K562 (cell line): Measurements from ENCODE around the gene RBMS3. TPM values are rescaled to one million over a fixed set of nuclear protein-coding genes. Genes with fewer than 3 reads are reported as not detected.

ENCODE experiments used
- ATAC-seq: fragments of 200-7000 bp; cut with Tn5 transposase; 3 replicates; pipeline ENCODE4 v1.9.1; 2020; ENCODE audit warnings: moderate library complexity
- BruUV-seq: library from RNA; stranded (reverse); fragments of 400-500 nt; replicated peaks from 2 replicates; lab custom pipeline; 2021; lab: Mats Ljungman, UMichigan
- CTCF ChIA-PET: fragments of 300-600 bp; formaldehyde crosslinking; extraction: SDS; loops from one replicate; lab custom pipeline; 2021; ENCODE audit warnings: low intra/inter-chr PET ratio; lab: Yijun Ruan, JAX
- POLR2A ChIA-PET: fragments of 300-600, 350-650 bp; sonication (Branson Sonifier 250); formaldehyde crosslinking; extraction: SDS; loops from one replicate; lab custom pipeline; 2021; ENCODE audit warnings: antibody characterized with exemption, inconsistent platforms; lab: Yijun Ruan, JAX
- DNase-seq, 4 experiments: peaks; one replicate each; pipeline versions ENCODE4 v3.0.0 to v3.0.0-alpha.2; 2011 to 2018; ENCODE audit warnings: low spot score in 3 of 4, mixed read lengths in 3 of 4; ENCODE audit errors: extremely low read depth in 1 of 4
- FAIRE-seq: peaks from 2 replicates; lab custom pipeline; 2011; peaks lifted over from hg19 to GRCh38; lab: Jason Lieb, UNC
- H2AFZ ChIP-seq: 2 replicates; pipeline ENCODE4 v1.6.0; 2011; ENCODE audit warnings: low read depth, low read length, control low read depth, inconsistent platforms
- H3K27ac ChIP-seq: fragments of 200-600 bp; 3 replicates; pipeline ENCODE4 v1.8.0; 2011; ENCODE audit warnings: low read depth, mild to moderate bottlenecking, control low read depth, inconsistent platforms, low read length, moderate library complexity, mixed read lengths; ENCODE audit errors: extremely low read depth
- H3K27me3 ChIP-seq, 2 experiments: fragments of 300-600 bp in 1 of 2; 2 replicates in 1 of 2; 3 replicates in 1 of 2; pipeline versions ENCODE4 v1.6.0 to v1.8.0; 2011; ENCODE audit warnings: inconsistent platforms in 2 of 2, low read length in 2 of 2, mild to moderate bottlenecking in 1 of 2, mixed read lengths in 1 of 2, moderate library complexity in 1 of 2; ENCODE audit not compliant: control insufficient read depth in 2 of 2, insufficient read depth in 2 of 2
- H3K36me3 ChIP-seq: fragments of 300-600 bp; 3 replicates; pipeline ENCODE4 v1.8.0; 2011; ENCODE audit warnings: mild to moderate bottlenecking, low read length, inconsistent platforms; ENCODE audit not compliant: control insufficient read depth, insufficient read depth
- H3K4me1 ChIP-seq, 2 experiments: fragments of 200-600 bp in 1 of 2; replicated peaks in 1 of 2; 2 replicates in 1 of 2; 3 replicates in 1 of 2; pipeline versions ENCODE4 v1.5.1 to v1.8.0; 2011; ENCODE audit warnings: inconsistent platforms in 2 of 2, low read length in 2 of 2, mild to moderate bottlenecking in 1 of 2, mixed read lengths in 1 of 2, moderate library complexity in 1 of 2; ENCODE audit not compliant: control insufficient read depth in 2 of 2, insufficient read depth in 2 of 2
- H3K4me2 ChIP-seq: 2 replicates; pipeline ENCODE4 v1.6.1; 2011; ENCODE audit warnings: low read length, control low read depth, inconsistent platforms, mixed read lengths; ENCODE audit not compliant: insufficient read depth
- H3K4me3 ChIP-seq: fragments of 200-600 bp; sonication (generic), shearing (Covaris generic); 2 replicates; pipeline ENCODE4 v1.5.1; 2016; ENCODE audit warnings: control low read depth, inconsistent platforms
- H3K79me2 ChIP-seq: fragments of 200-600 bp; 3 replicates; pipeline ENCODE4 v1.8.0; 2011; ENCODE audit warnings: low read length, inconsistent platforms; ENCODE audit not compliant: control insufficient read depth, insufficient read depth
- H3K9ac ChIP-seq, 2 experiments: 2 replicates each; pipeline versions ENCODE4 v1.6.0 to v1.6.1; 2011; ENCODE audit warnings: low read depth in 2 of 2, low read length in 2 of 2, control low read depth in 1 of 2, inconsistent platforms in 1 of 2, mild to moderate bottlenecking in 1 of 2, mixed read lengths in 1 of 2; ENCODE audit not compliant: insufficient read depth in 1 of 2
- H3K9me1 ChIP-seq: one replicate; pipeline ENCODE4 v1.6.0; 2011; ENCODE audit warnings: inconsistent platforms, mild to moderate bottlenecking, low read length, moderate library complexity; ENCODE audit not compliant: control insufficient read depth, insufficient read depth
- H3K9me3 ChIP-seq: replicated peaks from 2 replicates; pipeline ENCODE4 v1.5.1; 2011; ENCODE audit warnings: low read depth, low read length, inconsistent platforms; ENCODE audit not compliant: control insufficient read depth, insufficient read depth
- H4K20me1 ChIP-seq: replicated peaks from 2 replicates; pipeline ENCODE4 v1.6.1; 2011; ENCODE audit warnings: low read length, inconsistent platforms, mixed read lengths; ENCODE audit not compliant: control insufficient read depth, insufficient read depth
- BRD9 ChIP-seq: fragments of 450-650 bp; IDR thresholded peaks from 2 replicates; pipeline ENCODE4 v1.6.1; 2018; ENCODE audit warnings: low read depth; ENCODE audit not compliant: partially characterized antibody
- MTA1 ChIP-seq: fragments of 450-650 bp; IDR thresholded peaks from 2 replicates; pipeline ENCODE4 v1.6.1; 2017; ENCODE audit warnings: borderline replicate concordance
- NCOA4 ChIP-seq: fragments of 450-650 bp; IDR thresholded peaks from 2 replicates; pipeline ENCODE4 v1.6.1; 2018; ENCODE audit warnings: mild to moderate bottlenecking; ENCODE audit not compliant: partially characterized antibody
- RHOXF2B ChIP-seq: fragments of 250-450 bp; sonication (Bioruptor Pico); conservative IDR thresholded peaks from 2 replicates; pipeline ENCODE4 v1.5.1; 2021
- SMAD2 ChIP-seq: fragments of 150-350 bp; IDR thresholded peaks from 2 replicates; pipeline ENCODE4 v1.6.1; 2014; ENCODE audit warnings: low read depth, mild to moderate bottlenecking, low read length
- SMARCC2 ChIP-seq: fragments of 450-650 bp; IDR thresholded peaks from 2 replicates; pipeline ENCODE4 v1.6.1; 2017; ENCODE audit warnings: antibody characterized with exemption, moderate library complexity, mild to moderate bottlenecking, low read depth
- TRIM28 ChIP-seq: fragments of 450-650 bp; IDR thresholded peaks from 2 replicates; pipeline ENCODE4 v1.6.1; 2017
- ZNF707 ChIP-seq: fragments of 250-450 bp; sonication (Bioruptor Pico); conservative IDR thresholded peaks from 2 replicates; pipeline ENCODE4 v1.8.0; 2022; ENCODE audit warnings: inconsistent platforms, mild to moderate bottlenecking, moderate library complexity
- WGBS: fragments of 100-300 bp; shearing (Covaris generic); methylation state at CpG from one replicate; pipeline ENCODE4 v1.1.6; 2016; ENCODE audit warnings: low coverage, mixed read lengths; ENCODE audit not compliant: insufficient coverage; ENCODE audit errors: missing lambda C conversion rate; 5-methylcytosine and 5-hydroxymethylcytosine counted together
- in situ Hi-C: fragments of 300-500 bp; cut with MboI; formaldehyde crosslinking; loops from 4 replicates; pipeline ENCODE4 v1.15.0; 2018; ENCODE audit warnings: inconsistent platforms, mixed read lengths
- intact Hi-C: fragments of 100-400 bp; cut with micrococcal nuclease; formaldehyde crosslinking; loops from 2 replicates; pipeline ENCODE4 v1.14.2; 2022
- polyA plus RNA-seq, 8 experiments: library from polyadenylated mRNA; depleted of rRNA in 4 of 8; stranded (reverse) in 5 of 8; unstranded in 3 of 8; fragments of >200 nt; fragmentation: Nextera tagmentation in 2 of 8; fragmentation: Illumina TruSeq in 1 of 8; extraction: Ambion mirVana in 2 of 8; extraction: Trizol in 1 of 8; gene quantifications; 2 replicates each; pipeline versions ENCODE4 v1.2.1 to v1.2.3, GENCODE V29; 2011 to 2014; ENCODE audit warnings: inconsistent platforms in 1 of 8, missing spikeins in 1 of 8
- total RNA-seq, 7 experiments: library from RNA; depleted of rRNA in 6 of 7; stranded (reverse); fragments of >200 nt in 6 of 7; fragmentation: Illumina TruSeq in 2 of 7; extraction: Trizol in 2 of 7; gene quantifications; 2 replicates each; pipeline versions ENCODE4 v1.2.1 to v1.2.3, GENCODE V29; 2011 to 2021; ENCODE audit warnings: low replicate concordance in 1 of 7
- TF ChIP-seq, protein P1 (sequence below): fragments of 250-450 bp; sonication (Bioruptor Pico); IDR thresholded peaks from 2 replicates; pipeline ENCODE4 v1.4.0; 2020; ENCODE audit warnings: mild to moderate bottlenecking, moderate library complexity
- TF ChIP-seq, protein P2 (sequence below): fragments of 250-450 bp; sonication (Bioruptor Pico); IDR thresholded peaks from 2 replicates; pipeline ENCODE4 v1.4.0; 2020; ENCODE audit warnings: mild to moderate bottlenecking
- TF ChIP-seq, protein P3 (sequence below): fragments of 250-450 bp; sonication (Bioruptor Pico); IDR thresholded peaks from 2 replicates; pipeline ENCODE4 v1.5.0; 2021
- TF ChIP-seq, protein P4 (sequence below): fragments of 250-450 bp; sonication (Bioruptor Pico); IDR thresholded peaks from 2 replicates; pipeline ENCODE4 v1.8.0; 2021; ENCODE audit warnings: moderate library complexity, mild to moderate bottlenecking, inconsistent platforms
- TF ChIP-seq, protein P5 (sequence below): fragments of 450-650 bp; IDR thresholded peaks from 2 replicates; pipeline ENCODE4 v1.6.1; 2017; ENCODE audit warnings: antibody characterized with exemption

RBMS3 gene
- total and polyA plus RNA-seq, 9 of the 15 experiments (the other 6 are each of a cell fraction or from before 2014, with no cell fraction given), result 0.20 TPM; not detected in 8

DNA sequence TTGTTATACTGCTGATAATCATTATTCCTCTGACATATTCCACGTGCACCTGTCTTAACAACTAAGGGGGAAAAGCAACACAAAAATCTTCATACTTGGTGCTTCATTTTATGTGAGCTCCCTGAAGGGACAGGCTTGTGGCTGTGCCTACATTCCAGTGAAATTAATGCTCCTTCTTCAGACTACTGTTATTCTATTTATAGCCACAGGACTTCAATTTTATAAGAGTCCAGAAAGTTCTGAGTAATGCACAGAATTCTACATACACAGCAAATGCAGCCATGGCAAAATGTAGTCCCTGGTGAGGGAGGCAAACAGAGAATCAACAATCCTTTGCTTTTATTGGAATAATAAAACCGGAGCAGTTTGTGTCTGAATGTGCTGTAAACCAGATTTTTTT lies 417.1 kb downstream of the RBMS3 start (continued):
- TF ChIP-seq, protein P1, sequence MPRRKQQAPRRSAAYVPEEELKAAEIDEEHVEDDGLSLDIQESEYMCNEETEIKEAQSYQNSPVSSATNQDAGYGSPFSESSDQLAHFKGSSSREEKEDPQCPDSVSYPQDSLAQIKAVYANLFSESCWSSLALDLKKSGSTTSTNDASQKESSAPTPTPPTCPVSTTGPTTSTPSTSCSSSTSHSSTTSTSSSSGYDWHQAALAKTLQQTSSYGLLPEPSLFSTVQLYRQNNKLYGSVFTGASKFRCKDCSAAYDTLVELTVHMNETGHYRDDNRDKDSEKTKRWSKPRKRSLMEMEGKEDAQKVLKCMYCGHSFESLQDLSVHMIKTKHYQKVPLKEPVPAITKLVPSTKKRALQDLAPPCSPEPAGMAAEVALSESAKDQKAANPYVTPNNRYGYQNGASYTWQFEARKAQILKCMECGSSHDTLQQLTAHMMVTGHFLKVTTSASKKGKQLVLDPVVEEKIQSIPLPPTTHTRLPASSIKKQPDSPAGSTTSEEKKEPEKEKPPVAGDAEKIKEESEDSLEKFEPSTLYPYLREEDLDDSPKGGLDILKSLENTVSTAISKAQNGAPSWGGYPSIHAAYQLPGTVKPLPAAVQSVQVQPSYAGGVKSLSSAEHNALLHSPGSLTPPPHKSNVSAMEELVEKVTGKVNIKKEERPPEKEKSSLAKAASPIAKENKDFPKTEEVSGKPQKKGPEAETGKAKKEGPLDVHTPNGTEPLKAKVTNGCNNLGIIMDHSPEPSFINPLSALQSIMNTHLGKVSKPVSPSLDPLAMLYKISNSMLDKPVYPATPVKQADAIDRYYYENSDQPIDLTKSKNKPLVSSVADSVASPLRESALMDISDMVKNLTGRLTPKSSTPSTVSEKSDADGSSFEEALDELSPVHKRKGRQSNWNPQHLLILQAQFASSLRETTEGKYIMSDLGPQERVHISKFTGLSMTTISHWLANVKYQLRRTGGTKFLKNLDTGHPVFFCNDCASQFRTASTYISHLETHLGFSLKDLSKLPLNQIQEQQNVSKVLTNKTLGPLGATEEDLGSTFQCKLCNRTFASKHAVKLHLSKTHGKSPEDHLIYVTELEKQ (CRISPR knock-in tag), result no peak
- no peak for TF ChIP-seq BRD9
- TF ChIP-seq RHOXF2B (CRISPR knock-in tag), result no peak
- TF ChIP-seq SMAD2, result no peak
- no peak for TF ChIP-seq SMARCC2

DNA sequence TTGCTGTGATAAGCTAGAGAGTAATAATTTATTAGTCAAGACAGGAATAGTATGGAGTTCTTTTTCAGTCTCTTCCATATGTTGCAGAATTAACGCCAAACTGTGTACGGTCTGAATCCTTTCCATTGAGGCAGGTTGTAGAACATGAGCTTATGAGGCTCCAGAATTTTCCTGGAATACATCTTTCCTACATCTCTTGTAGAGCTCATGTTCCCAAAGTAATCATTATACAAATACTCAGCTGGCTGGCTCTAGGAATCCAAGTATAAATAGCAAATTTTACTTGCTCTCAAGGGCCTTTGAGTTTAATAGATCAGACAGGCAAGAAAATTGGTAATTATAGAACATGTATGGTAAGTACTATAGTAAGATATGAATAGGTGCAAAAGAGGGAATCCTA lies 419.4 kb downstream of the RBMS3 start:
- no peak overlapping the region for H3K4me3 ChIP-seq
- no peaks in the 10 kb centered on the region for H3K36me3 ChIP-seq
- no peak overlapping the region for H3K4me2 ChIP-seq
- H3K9me3 ChIP-seq, result no peaks in the 10 kb centered on the region
- no peaks in the 10 kb centered on the region for H4K20me1 ChIP-seq
- no peaks in the 10 kb centered on the region for H3K79me2 ChIP-seq
- DNase-seq, result no peak
- H3K27me3 ChIP-seq, result no peaks in the 10 kb centered on the region
- no peak for ATAC-seq
- CTCF ChIA-PET, result no interaction called here
- no TSS peak for BruUV-seq
- H3K9ac ChIP-seq, result no peak overlapping the region
- POLR2A ChIA-PET, result no interaction called here
- H3K27ac ChIP-seq, result no peak overlapping the region
- 5% methylated on average over 2 of the region's 2 CpGs for WGBS
- TF ChIP-seq NCOA4 (no peak), MTA1 (no peak), TRIM28 (no peak), ZNF707 (CRISPR knock-in tag) (no peak)
- TF ChIP-seq, protein P2, sequence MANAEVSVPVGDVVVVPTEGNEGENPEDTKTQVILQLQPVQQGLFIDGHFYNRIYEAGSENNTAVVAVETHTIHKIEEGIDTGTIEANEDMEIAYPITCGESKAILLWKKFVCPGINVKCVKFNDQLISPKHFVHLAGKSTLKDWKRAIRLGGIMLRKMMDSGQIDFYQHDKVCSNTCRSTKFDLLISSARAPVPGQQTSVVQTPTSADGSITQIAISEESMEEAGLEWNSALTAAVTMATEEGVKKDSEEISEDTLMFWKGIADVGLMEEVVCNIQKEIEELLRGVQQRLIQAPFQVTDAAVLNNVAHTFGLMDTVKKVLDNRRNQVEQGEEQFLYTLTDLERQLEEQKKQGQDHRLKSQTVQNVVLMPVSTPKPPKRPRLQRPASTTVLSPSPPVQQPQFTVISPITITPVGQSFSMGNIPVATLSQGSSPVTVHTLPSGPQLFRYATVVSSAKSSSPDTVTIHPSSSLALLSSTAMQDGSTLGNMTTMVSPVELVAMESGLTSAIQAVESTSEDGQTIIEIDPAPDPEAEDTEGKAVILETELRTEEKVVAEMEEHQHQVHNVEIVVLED, result no peak
- TF ChIP-seq, protein P3, sequence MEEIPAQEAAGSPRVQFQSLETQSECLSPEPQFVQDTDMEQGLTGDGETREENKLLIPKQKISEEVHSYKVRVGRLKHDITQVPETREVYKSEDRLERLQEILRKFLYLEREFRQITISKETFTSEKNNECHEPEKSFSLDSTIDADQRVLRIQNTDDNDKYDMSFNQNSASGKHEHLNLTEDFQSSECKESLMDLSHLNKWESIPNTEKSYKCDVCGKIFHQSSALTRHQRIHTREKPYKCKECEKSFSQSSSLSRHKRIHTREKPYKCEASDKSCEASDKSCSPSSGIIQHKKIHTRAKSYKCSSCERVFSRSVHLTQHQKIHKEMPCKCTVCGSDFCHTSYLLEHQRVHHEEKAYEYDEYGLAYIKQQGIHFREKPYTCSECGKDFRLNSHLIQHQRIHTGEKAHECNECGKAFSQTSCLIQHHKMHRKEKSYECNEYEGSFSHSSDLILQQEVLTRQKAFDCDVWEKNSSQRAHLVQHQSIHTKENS (CRISPR knock-in tag), result no peak
- TF ChIP-seq, protein P4, sequence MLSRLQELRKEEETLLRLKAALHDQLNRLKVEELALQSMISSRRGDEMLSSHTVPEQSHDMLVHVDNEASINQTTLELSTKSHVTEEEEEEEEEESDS (CRISPR knock-in tag), result no peak
- TF ChIP-seq, protein P5, sequence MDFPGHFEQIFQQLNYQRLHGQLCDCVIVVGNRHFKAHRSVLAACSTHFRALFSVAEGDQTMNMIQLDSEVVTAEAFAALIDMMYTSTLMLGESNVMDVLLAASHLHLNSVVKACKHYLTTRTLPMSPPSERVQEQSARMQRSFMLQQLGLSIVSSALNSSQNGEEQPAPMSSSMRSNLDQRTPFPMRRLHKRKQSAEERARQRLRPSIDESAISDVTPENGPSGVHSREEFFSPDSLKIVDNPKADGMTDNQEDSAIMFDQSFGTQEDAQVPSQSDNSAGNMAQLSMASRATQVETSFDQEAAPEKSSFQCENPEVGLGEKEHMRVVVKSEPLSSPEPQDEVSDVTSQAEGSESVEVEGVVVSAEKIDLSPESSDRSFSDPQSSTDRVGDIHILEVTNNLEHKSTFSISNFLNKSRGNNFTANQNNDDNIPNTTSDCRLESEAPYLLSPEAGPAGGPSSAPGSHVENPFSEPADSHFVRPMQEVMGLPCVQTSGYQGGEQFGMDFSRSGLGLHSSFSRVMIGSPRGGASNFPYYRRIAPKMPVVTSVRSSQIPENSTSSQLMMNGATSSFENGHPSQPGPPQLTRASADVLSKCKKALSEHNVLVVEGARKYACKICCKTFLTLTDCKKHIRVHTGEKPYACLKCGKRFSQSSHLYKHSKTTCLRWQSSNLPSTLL, result no peak
- TF ChIP-seq, all 486 proteins: peak for 0
- Histone ChIP-seq H3K4me1 (no peaks in the 10 kb centered on the region), H3K9me1 (no peaks in the 10 kb centered on the region), H2AFZ (no peak overlapping the region)
- no peak for FAIRE-seq
- in situ Hi-C loops, result no loop called here
- intact Hi-C loops, result no loop called here
